ENCODE data around the gene BLZF1. TPM values are rescaled to one million over a fixed set of nuclear protein-coding genes. Genes with fewer than 3 reads are reported as not detected.
"Not testable (repeated sequence)": the region's sequence is repeated elsewhere in the genome, so short reads cannot be mapped to it uniquely, and the experiment has no call there.

Gene BLZF1
- total RNA-seq, 1 experiment from 2014 or later: 14.3 TPM

DNA sequence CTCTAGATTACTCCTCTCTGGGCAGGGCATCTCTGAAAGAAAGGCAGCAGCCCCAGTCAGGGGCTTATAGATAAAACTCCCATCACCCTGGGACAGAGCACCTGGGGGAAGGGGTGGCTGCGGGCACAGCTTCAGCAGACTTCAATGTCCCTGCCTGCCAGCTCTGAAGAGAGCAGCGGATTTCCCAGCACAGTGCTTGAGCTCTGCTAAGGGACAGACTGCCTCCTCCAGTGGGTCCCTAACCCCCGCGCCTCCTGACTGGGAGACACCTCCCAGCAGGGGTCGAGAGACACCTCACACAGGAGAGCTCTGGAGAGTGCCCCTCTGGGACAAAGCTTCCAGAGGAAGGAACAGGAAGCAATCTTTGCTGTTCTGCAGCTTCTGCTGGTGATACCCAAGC lies 40.3 kb downstream of the BLZF1 start:
- H3K9me3 ChIP-seq (ENCODE audit: control insufficient read depth, low read depth, low read length); H3T11ph ChIP-seq (ENCODE audit: low read length); H2AK5ac ChIP-seq (ENCODE audit: insufficient read length, low read length); H3K27me3 ChIP-seq (ENCODE audit: insufficient read depth, low read length); H3K23me2 ChIP-seq (ENCODE audit: insufficient read length, low read depth, low read length, poor library complexity, severe bottlenecking); H2AFZ ChIP-seq (ENCODE audit: low read length); H4K8ac ChIP-seq (replicated peaks; ENCODE audit: insufficient read length, low read depth, low read length); H3K27ac Mint-ChIP-seq; H3K18ac ChIP-seq (ENCODE audit: insufficient read length, low read depth, low read length); H3K4me3 Mint-ChIP-seq; H2BK15ac ChIP-seq (ENCODE audit: low read depth, low read length); H3K4me1 Mint-ChIP-seq; H2BK20ac ChIP-seq (ENCODE audit: low read depth, low read length, poor library complexity, severe bottlenecking); H3K79me2 ChIP-seq (ENCODE audit: insufficient read depth, low read length); H3K56ac ChIP-seq (ENCODE audit: insufficient read length, low read depth, low read length); H3K9ac ChIP-seq (ENCODE audit: extremely low read depth, insufficient read length, low read length); H4K20me1 ChIP-seq (ENCODE audit: control insufficient read depth, insufficient read depth, insufficient read length); H3K14ac ChIP-seq (ENCODE audit: insufficient read depth, low read length); DNase-seq; H3K4me2 ChIP-seq (ENCODE audit: insufficient read depth, insufficient read length, low read length); H3K4ac ChIP-seq (ENCODE audit: low read depth, low read length); H2BK5ac ChIP-seq (ENCODE audit: insufficient read length, low read length); H2BK120ac ChIP-seq (ENCODE audit: low read depth, low read length, poor library complexity, severe bottlenecking); H3K4me1 ChIP-seq (ENCODE audit: insufficient read depth, low read length); H3K27ac ChIP-seq (ENCODE audit: insufficient read length, low read depth, low read length); H4K91ac ChIP-seq (ENCODE audit: insufficient read length, low read depth, low read length); H3K23ac ChIP-seq (ENCODE audit: insufficient read length, low read depth, low read length); H2BK12ac ChIP-seq (ENCODE audit: insufficient read length, low read depth, low read length); H3K79me1 ChIP-seq (ENCODE audit: insufficient read depth, low read depth, low read length, poor library complexity, severe bottlenecking); H4K5ac ChIP-seq (ENCODE audit: insufficient read length, low read depth, low read length): not testable (repeated sequence)
- H3K36me3 Mint-ChIP-seq (ENCODE audit: insufficient read depth in 1 of 3, low read depth in 3 of 3): peaks cover 2 to 18% (median 5%) of the 10 kb centered on the region in 3 experiments; a peak in 4 of 7 replicates
- H3K27me3 Mint-ChIP-seq (ENCODE audit: low read depth): peaks cover 17% of the 10 kb centered on the region
- WGBS (ENCODE audit: extremely low coverage, insufficient read length, low lambda C conversion rate): no CpG with 5 or more reads among the region's 5 CpGs
- peaks cover 22 to 36% of the 10 kb centered on the region in 2 experiments; a peak in 4 of 5 replicates for H3K9me3 Mint-ChIP-seq
